ENCODE measurements around the gene MAGEC1.

- TF ChIP-seq, protein P1, sequence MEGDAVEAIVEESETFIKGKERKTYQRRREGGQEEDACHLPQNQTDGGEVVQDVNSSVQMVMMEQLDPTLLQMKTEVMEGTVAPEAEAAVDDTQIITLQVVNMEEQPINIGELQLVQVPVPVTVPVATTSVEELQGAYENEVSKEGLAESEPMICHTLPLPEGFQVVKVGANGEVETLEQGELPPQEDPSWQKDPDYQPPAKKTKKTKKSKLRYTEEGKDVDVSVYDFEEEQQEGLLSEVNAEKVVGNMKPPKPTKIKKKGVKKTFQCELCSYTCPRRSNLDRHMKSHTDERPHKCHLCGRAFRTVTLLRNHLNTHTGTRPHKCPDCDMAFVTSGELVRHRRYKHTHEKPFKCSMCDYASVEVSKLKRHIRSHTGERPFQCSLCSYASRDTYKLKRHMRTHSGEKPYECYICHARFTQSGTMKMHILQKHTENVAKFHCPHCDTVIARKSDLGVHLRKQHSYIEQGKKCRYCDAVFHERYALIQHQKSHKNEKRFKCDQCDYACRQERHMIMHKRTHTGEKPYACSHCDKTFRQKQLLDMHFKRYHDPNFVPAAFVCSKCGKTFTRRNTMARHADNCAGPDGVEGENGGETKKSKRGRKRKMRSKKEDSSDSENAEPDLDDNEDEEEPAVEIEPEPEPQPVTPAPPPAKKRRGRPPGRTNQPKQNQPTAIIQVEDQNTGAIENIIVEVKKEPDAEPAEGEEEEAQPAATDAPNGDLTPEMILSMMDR (conservative IDR thresholded peaks at IDR 0.05), result no peak
- TF ChIP-seq ZFX (IDR thresholded peaks at IDR 0.05), result no peak
Measured at GRCh38 chrX:141917801-141918200, 14.1 kb downstream of the MAGEC1 start.

Data from C4-2B (cell line).